SU-DHL-6 (cell line): ENCODE measurements around the gene RAB6A.

Source experiments
- H2AFZ ChIP-seq: fragments of 200-600 bp; sonication (generic); 2 replicates; pipeline ENCODE4 v1.6.1; 2014; ENCODE audit warnings: low read depth, mild to moderate bottlenecking, moderate library complexity, mixed read lengths, antibody characterized with exemption, low read length; ENCODE audit not compliant: severe bottlenecking
- H3F3A ChIP-seq: fragments of 200-600 bp; shearing (Covaris generic); 2 replicates; pipeline ENCODE4 v1.6.0; 2016; ENCODE audit warnings: antibody characterized with exemption, mild to moderate bottlenecking; ENCODE audit not compliant: insufficient read depth
- H3K27ac ChIP-seq: fragments of 200-600 bp; sonication (generic); 2 replicates; pipeline ENCODE4 v1.5.1; 2016; ENCODE audit warnings: low read depth, mild to moderate bottlenecking, low read length, moderate library complexity, mixed read lengths
- H3K27me3 ChIP-seq: fragments of 200-600 bp; sonication (generic), shearing (Covaris generic); 2 replicates; pipeline ENCODE4 v1.6.0; 2014; ENCODE audit warnings: mild to moderate bottlenecking, low read length
- H3K36me3 ChIP-seq: fragments of 200-600 bp; sonication (generic); 2 replicates; pipeline ENCODE4 v1.6.1; 2014; ENCODE audit warnings: mild to moderate bottlenecking, low read length, mixed read lengths
- H3K4me2 ChIP-seq: fragments of 300-600, 200-600 bp; shearing (Covaris generic), sonication (generic); 2 replicates; pipeline ENCODE4 v1.6.0; 2014; ENCODE audit warnings: low read length, low read depth, mild to moderate bottlenecking; ENCODE audit not compliant: poor library complexity, severe bottlenecking
- H3K4me3 ChIP-seq: fragments of 200-600 bp; sonication (generic); 2 replicates; pipeline ENCODE4 v1.5.1; 2014; ENCODE audit warnings: antibody characterized with exemption, low read length, mild to moderate bottlenecking, mixed read lengths; ENCODE audit not compliant: insufficient read depth, poor library complexity, severe bottlenecking
- H3K79me2 ChIP-seq: fragments of 200-600 bp; sonication (generic); 2 replicates; pipeline ENCODE4 v1.6.1; 2014; ENCODE audit warnings: mild to moderate bottlenecking, low read length, moderate library complexity; ENCODE audit not compliant: insufficient read depth
- H3K9ac ChIP-seq: fragments of 200-600 bp; sonication (generic); 2 replicates; pipeline ENCODE4 v1.7.0; 2014; ENCODE audit warnings: mild to moderate bottlenecking, low read length
- H3K9me2 ChIP-seq: fragments of 200-600 bp; sonication (generic); replicated peaks from 2 replicates; pipeline ENCODE4 v1.6.1; 2014; ENCODE audit warnings: low read length; ENCODE audit not compliant: insufficient read depth
- H3K9me3 ChIP-seq: fragments of 200-600 bp; sonication (generic); 2 replicates; pipeline ENCODE4 v1.6.1; 2014; ENCODE audit warnings: low read length, mixed read lengths; ENCODE audit not compliant: insufficient read depth
- H4K20me1 ChIP-seq: fragments of 200-600 bp; sonication (generic); 2 replicates; pipeline ENCODE4 v1.6.1; 2014; ENCODE audit warnings: low read depth, mild to moderate bottlenecking, antibody characterized with exemption, low read length, moderate library complexity, mixed read lengths
- CTCF ChIP-seq: fragments of 200-600 bp; sonication (generic); IDR thresholded peaks from one replicate; pipeline ENCODE4 v1.5.1; 2017; ENCODE audit warnings: antibody characterized with exemption, mild to moderate bottlenecking, low read length, moderate library complexity; ENCODE audit not compliant: insufficient read depth, poor library complexity, severe bottlenecking
- EZH2phosphoT487 ChIP-seq: fragments of 200-600 bp; sonication (generic), shearing (Covaris generic); conservative IDR thresholded peaks from 2 replicates; pipeline ENCODE4 v1.6.1; 2018; ENCODE audit warnings: mild to moderate bottlenecking, antibody characterized with exemption, low read length, moderate library complexity, mixed read lengths

The RAB6A gene

GRCh38 chr11:73667891-73668290 lies 93.0 kb downstream of the RAB6A start:
- no peaks in the 10 kb centered on the region for H3F3A ChIP-seq
- no peak overlapping the region for H3K4me2 ChIP-seq

GRCh38 chr11:73664877-73665276 lies 96.0 kb downstream of the RAB6A start:
- H3K9ac ChIP-seq = no peak overlapping the region
- TF ChIP-seq CTCF = no peak
- no peak for TF ChIP-seq EZH2phosphoT487
- H3K9me2 ChIP-seq = no peaks in the 10 kb centered on the region
- no peaks in the 10 kb centered on the region for H3F3A ChIP-seq
- no peaks in the 10 kb centered on the region for H3K79me2 ChIP-seq
- no peak overlapping the region for H3K27ac ChIP-seq
- H3K4me3 ChIP-seq = no peak overlapping the region
- no peaks in the 10 kb centered on the region for H3K27me3 ChIP-seq
- no peaks in the 10 kb centered on the region for H4K20me1 ChIP-seq
- no peaks in the 10 kb centered on the region for H3K36me3 ChIP-seq
- no peak overlapping the region for H3K4me2 ChIP-seq
- no peak overlapping the region for H2AFZ ChIP-seq
- H3K9me3 ChIP-seq = no peaks in the 10 kb centered on the region

More at GRCh38 chr11:73667891-73668290, 93.0 kb downstream of the RAB6A start:
- TF ChIP-seq CTCF (no peak), EZH2phosphoT487 (no peak)
- H3K27ac ChIP-seq = no peak overlapping the region
- H3K9me3 ChIP-seq = no peaks in the 10 kb centered on the region
- no peaks in the 10 kb centered on the region for H3K9me2 ChIP-seq
- H3K27me3 ChIP-seq = no peaks in the 10 kb centered on the region
- no peak overlapping the region for H3K4me3 ChIP-seq
- no peaks in the 10 kb centered on the region for H3K79me2 ChIP-seq
- no peaks in the 10 kb centered on the region for H4K20me1 ChIP-seq
- no peaks in the 10 kb centered on the region for H3K36me3 ChIP-seq
- H3K9ac ChIP-seq = no peak overlapping the region
- no peak overlapping the region for H2AFZ ChIP-seq

GRCh38 chr11:73663604-73664495 lies 97.0 kb downstream of the RAB6A start:
- no peaks in the 10 kb centered on the region for H3K9me2 ChIP-seq
- no peak overlapping the region for H3K4me3 ChIP-seq
- no peaks in the 10 kb centered on the region for H4K20me1 ChIP-seq
- TF ChIP-seq CTCF = no peak
- no peak for TF ChIP-seq EZH2phosphoT487
- H3K27me3 ChIP-seq = no peaks in the 10 kb centered on the region
- no peak overlapping the region for H2AFZ ChIP-seq
- no peaks in the 10 kb centered on the region for H3K36me3 ChIP-seq
- no peaks in the 10 kb centered on the region for H3K79me2 ChIP-seq
- no peaks in the 10 kb centered on the region for H3F3A ChIP-seq
- no peak overlapping the region for H3K9ac ChIP-seq
- H3K9me3 ChIP-seq = no peaks in the 10 kb centered on the region
- H3K4me2 ChIP-seq = no peak overlapping the region
- no peak overlapping the region for H3K27ac ChIP-seq
